ENCODE data around the gene LSM14B. TPM values are rescaled to one million over a fixed set of nuclear protein-coding genes. Genes with fewer than 3 reads are reported as not detected.

LSM14B gene
- total RNA-seq, 1 experiment from 2014 or later, result 82.4 TPM

DNA sequence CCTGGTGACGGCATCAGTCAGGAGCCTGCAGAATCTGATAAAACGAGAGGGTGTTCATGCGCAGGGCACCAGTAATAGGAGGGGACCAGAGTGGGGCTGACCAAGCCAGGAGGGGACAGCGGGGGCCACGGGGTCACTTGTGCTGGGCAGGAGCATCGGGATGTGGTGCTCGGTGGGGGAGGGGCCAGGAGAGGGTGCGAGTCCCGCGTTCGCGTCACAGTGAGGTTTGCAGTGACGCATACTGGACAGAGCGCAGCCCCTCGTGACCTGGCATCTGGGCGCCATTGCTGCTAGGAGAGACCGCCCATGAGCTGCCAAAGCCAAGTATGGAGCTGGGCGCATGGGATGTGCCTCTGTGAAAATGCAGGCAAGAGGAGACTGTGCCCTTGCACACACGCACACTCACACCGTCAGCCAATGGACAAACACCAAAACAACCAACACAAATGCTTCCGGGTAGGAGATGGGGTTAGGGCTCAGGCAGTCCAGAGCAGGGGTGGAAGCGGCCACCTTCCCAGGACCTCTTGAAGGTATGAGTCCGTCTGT, 46.7 kb downstream of the LSM14B start:
- no peaks in the 10 kb centered on the region for H3K4me1 Mint-ChIP-seq

More for the DNA sequence above, 46.7 kb downstream of the LSM14B start:
- Histone ChIP-seq H3T11ph (ENCODE audit: low read length) (no peak overlapping the region), H2BK120ac (ENCODE audit: low read depth, low read length, poor library complexity, severe bottlenecking) (no peak overlapping the region), H4K91ac (ENCODE audit: insufficient read length, low read depth, low read length) (no peak overlapping the region), H3K4me2 (ENCODE audit: insufficient read depth, insufficient read length, low read length) (no peak overlapping the region), H2BK20ac (ENCODE audit: low read depth, low read length, poor library complexity, severe bottlenecking) (no peak overlapping the region), H3K23me2 (ENCODE audit: insufficient read length, low read depth, low read length, poor library complexity, severe bottlenecking) (no peaks in the 10 kb centered on the region), H3K4ac (ENCODE audit: low read depth, low read length) (no peak overlapping the region), H3K56ac (ENCODE audit: insufficient read length, low read depth, low read length) (no peak overlapping the region), H2BK12ac (ENCODE audit: insufficient read length, low read depth, low read length) (no peak overlapping the region), H3K9ac (ENCODE audit: extremely low read depth, insufficient read length, low read length) (no peak overlapping the region), H3K79me2 (ENCODE audit: insufficient read depth, low read length) (no peaks in the 10 kb centered on the region), H3K79me1 (ENCODE audit: insufficient read depth, low read depth, low read length, poor library complexity, severe bottlenecking) (no peaks in the 10 kb centered on the region), H2BK5ac (ENCODE audit: insufficient read length, low read length) (no peak overlapping the region), H3K23ac (ENCODE audit: insufficient read length, low read depth, low read length) (no peak overlapping the region), H3K27ac (ENCODE audit: insufficient read length, low read depth, low read length) (no peak overlapping the region), H3K14ac (ENCODE audit: insufficient read depth, low read length) (no peak overlapping the region; the same call in 1 of the 2 replicates), H3K18ac (ENCODE audit: insufficient read length, low read depth, low read length) (no peak overlapping the region), H2AFZ (ENCODE audit: low read length) (no peak overlapping the region), H3K4me1 (ENCODE audit: insufficient read depth, low read length) (no peaks in the 10 kb centered on the region), H4K5ac (ENCODE audit: insufficient read length, low read depth, low read length) (no peak overlapping the region), H4K20me1 (ENCODE audit: control insufficient read depth, insufficient read depth, insufficient read length) (no peaks in the 10 kb centered on the region), H3K9me3 (ENCODE audit: control insufficient read depth, low read depth, low read length) (no peaks in the 10 kb centered on the region), H2BK15ac (ENCODE audit: low read depth, low read length) (no peak overlapping the region), H4K8ac (replicated peaks; ENCODE audit: insufficient read length, low read depth, low read length) (no peak overlapping the region), H3K27me3 (ENCODE audit: insufficient read depth, low read length) (no peaks in the 10 kb centered on the region), H2AK5ac (ENCODE audit: insufficient read length, low read length) (no peak overlapping the region)
- Mint-ChIP-seq H3K36me3 (ENCODE audit: insufficient read depth in 1 of 3, low read depth in 3 of 3) (peaks cover 15 to 43% (median 41%) of the 10 kb centered on the region in 3 experiments; a peak in 6 of 7 replicates), H3K27ac (no peak overlapping the region), H3K9me3 (no peaks in the 10 kb centered on the region; a peak in 1 of 5 replicates), H3K27me3 (ENCODE audit: low read depth) (no peaks in the 10 kb centered on the region; the same call in 1 of the 2 replicates), H3K4me3 (no peak overlapping the region)
- no peak for DNase-seq
- TF ChIP-seq, protein P1, sequence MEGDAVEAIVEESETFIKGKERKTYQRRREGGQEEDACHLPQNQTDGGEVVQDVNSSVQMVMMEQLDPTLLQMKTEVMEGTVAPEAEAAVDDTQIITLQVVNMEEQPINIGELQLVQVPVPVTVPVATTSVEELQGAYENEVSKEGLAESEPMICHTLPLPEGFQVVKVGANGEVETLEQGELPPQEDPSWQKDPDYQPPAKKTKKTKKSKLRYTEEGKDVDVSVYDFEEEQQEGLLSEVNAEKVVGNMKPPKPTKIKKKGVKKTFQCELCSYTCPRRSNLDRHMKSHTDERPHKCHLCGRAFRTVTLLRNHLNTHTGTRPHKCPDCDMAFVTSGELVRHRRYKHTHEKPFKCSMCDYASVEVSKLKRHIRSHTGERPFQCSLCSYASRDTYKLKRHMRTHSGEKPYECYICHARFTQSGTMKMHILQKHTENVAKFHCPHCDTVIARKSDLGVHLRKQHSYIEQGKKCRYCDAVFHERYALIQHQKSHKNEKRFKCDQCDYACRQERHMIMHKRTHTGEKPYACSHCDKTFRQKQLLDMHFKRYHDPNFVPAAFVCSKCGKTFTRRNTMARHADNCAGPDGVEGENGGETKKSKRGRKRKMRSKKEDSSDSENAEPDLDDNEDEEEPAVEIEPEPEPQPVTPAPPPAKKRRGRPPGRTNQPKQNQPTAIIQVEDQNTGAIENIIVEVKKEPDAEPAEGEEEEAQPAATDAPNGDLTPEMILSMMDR (conservative IDR thresholded peaks at IDR 0.05), result no peak
- no CpG with 5 or more reads among the region's 23 CpGs for WGBS (ENCODE audit: extremely low coverage, insufficient read length, low lambda C conversion rate)

Measured in H9 (cell line).